ENCODE measurements around the gene NEFH. TPM values are rescaled to one million over a fixed set of nuclear protein-coding genes. Genes with fewer than 3 reads are reported as not detected.

Gene NEFH
- total RNA-seq, 1 experiment from 2014 or later, result 5.7 TPM

DNA sequence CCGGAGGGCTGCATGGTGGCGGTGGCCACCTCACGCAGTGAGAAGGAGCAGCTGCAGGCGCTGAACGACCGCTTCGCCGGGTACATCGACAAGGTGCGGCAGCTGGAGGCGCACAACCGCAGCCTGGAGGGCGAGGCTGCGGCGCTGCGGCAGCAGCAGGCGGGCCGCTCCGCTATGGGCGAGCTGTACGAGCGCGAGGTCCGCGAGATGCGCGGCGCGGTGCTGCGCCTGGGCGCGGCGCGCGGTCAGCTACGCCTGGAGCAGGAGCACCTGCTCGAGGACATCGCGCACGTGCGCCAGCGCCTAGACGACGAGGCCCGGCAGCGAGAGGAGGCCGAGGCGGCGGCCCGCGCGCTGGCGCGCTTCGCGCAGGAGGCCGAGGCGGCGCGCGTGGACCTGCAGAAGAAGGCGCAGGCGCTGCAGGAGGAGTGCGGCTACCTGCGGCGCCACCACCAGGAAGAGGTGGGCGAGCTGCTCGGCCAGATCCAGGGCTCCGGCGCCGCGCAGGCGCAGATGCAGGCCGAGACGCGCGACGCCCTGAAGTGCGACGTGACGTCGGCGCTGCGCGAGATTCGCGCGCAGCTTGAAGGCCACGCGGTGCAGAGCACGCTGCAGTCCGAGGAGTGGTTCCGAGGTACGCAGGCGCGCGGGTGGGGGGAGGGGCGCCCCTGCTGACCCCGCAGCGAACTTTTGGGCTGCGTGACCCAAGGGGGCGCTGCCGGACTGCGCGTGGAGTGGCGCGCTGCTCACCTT lies 670 bp downstream of the NEFH start:
- H3K9me3 Mint-ChIP-seq, result peaks cover 8 to 9% of the 10 kb centered on the region in 2 experiments
- peaks cover 75% of the 10 kb centered on the region for H3K27me3 Mint-ChIP-seq (ENCODE audit: low read depth)

More for the DNA sequence above, 670 bp downstream of the NEFH start:
- Histone ChIP-seq H3K56ac (ENCODE audit: insufficient read length, low read depth, low read length) (no peak overlapping the region), H3T11ph (ENCODE audit: low read length) (no peak overlapping the region), H3K9me3 (ENCODE audit: control insufficient read depth, low read depth, low read length) (no peaks in the 10 kb centered on the region), H3K4ac (ENCODE audit: low read depth, low read length) (no peak overlapping the region), H3K4me2 (ENCODE audit: insufficient read depth, insufficient read length, low read length) (peak overlapping the region; percentile 69), H3K9ac (ENCODE audit: extremely low read depth, insufficient read length, low read length) (no peak overlapping the region), H4K8ac (replicated peaks; ENCODE audit: insufficient read length, low read depth, low read length) (no peak overlapping the region), H2BK20ac (ENCODE audit: low read depth, low read length, poor library complexity, severe bottlenecking) (no peak overlapping the region), H3K14ac (ENCODE audit: insufficient read depth, low read length) (no peak overlapping the region), H4K5ac (ENCODE audit: insufficient read length, low read depth, low read length) (no peak overlapping the region), H2BK12ac (ENCODE audit: insufficient read length, low read depth, low read length) (no peak overlapping the region), H3K18ac (ENCODE audit: insufficient read length, low read depth, low read length) (peak overlapping the region; percentile 7), H3K79me1 (ENCODE audit: insufficient read depth, low read depth, low read length, poor library complexity, severe bottlenecking) (no peaks in the 10 kb centered on the region), H4K20me1 (ENCODE audit: control insufficient read depth, insufficient read depth, insufficient read length) (no peaks in the 10 kb centered on the region), H3K27me3 (ENCODE audit: insufficient read depth, low read length) (peaks cover 27% of the 10 kb centered on the region), H3K27ac (ENCODE audit: insufficient read length, low read depth, low read length) (no peak overlapping the region), H3K4me1 (ENCODE audit: insufficient read depth, low read length) (peaks cover 6% of the 10 kb centered on the region), H4K91ac (ENCODE audit: insufficient read length, low read depth, low read length) (no peak overlapping the region), H2BK5ac (ENCODE audit: insufficient read length, low read length) (no peak overlapping the region), H2BK120ac (ENCODE audit: low read depth, low read length, poor library complexity, severe bottlenecking) (no peak overlapping the region), H2AK5ac (ENCODE audit: insufficient read length, low read length) (no peak overlapping the region), H2BK15ac (ENCODE audit: low read depth, low read length) (no peak overlapping the region), H3K23me2 (ENCODE audit: insufficient read length, low read depth, low read length, poor library complexity, severe bottlenecking) (peaks cover 10% of the 10 kb centered on the region), H3K23ac (ENCODE audit: insufficient read length, low read depth, low read length) (no peak overlapping the region), H2AFZ (ENCODE audit: low read length) (no peak overlapping the region), H3K79me2 (ENCODE audit: insufficient read depth, low read length) (no peaks in the 10 kb centered on the region)
- Mint-ChIP-seq H3K27ac (peak overlapping the region in 1 of 3 experiments; percentile 28; a peak in 1 of 7 replicates), H3K36me3 (ENCODE audit: insufficient read depth in 1 of 3, low read depth in 3 of 3) (peaks cover 0 to 6% (median 3%) of the 10 kb centered on the region in 3 experiments; a peak in 3 of 7 replicates), H3K4me3 (peak overlapping the region; percentile 58 to 82), H3K4me1 (peaks cover 38 to 43% of the 10 kb centered on the region in 2 experiments)
- TF ChIP-seq, protein P1, sequence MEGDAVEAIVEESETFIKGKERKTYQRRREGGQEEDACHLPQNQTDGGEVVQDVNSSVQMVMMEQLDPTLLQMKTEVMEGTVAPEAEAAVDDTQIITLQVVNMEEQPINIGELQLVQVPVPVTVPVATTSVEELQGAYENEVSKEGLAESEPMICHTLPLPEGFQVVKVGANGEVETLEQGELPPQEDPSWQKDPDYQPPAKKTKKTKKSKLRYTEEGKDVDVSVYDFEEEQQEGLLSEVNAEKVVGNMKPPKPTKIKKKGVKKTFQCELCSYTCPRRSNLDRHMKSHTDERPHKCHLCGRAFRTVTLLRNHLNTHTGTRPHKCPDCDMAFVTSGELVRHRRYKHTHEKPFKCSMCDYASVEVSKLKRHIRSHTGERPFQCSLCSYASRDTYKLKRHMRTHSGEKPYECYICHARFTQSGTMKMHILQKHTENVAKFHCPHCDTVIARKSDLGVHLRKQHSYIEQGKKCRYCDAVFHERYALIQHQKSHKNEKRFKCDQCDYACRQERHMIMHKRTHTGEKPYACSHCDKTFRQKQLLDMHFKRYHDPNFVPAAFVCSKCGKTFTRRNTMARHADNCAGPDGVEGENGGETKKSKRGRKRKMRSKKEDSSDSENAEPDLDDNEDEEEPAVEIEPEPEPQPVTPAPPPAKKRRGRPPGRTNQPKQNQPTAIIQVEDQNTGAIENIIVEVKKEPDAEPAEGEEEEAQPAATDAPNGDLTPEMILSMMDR (conservative IDR thresholded peaks at IDR 0.05), result peak; percentile 48; the same call in 2 of the 3 replicates
- no CpG with 5 or more reads among the region's 107 CpGs for WGBS (ENCODE audit: extremely low coverage, insufficient read length, low lambda C conversion rate)
- peak; percentile 77 for DNase-seq
